Type B pancreatic cell (in vitro differentiated cells): ENCODE measurements around the gene LMX1A. TPM values are rescaled to one million over a fixed set of nuclear protein-coding genes. Genes with fewer than 3 reads are reported as not detected.

Experiments
- total RNA-seq: library from RNA; stranded (reverse); gene quantifications from 2 replicates; pipeline ENCODE4 v1.2.1, GENCODE V29; 2021; ENCODE audit warnings: low replicate concordance

Gene LMX1A
- total RNA-seq, 1 donor from 2014 or later, result 34.4 TPM

Other genes with a start within 250 kb of the LMX1A start
- gene RXRG, start 88.4 kb upstream of the LMX1A start, total RNA-seq, result 0.98 and 5.8 TPM in 2 replicates
- gene LRRC52, start 187.3 kb upstream of the LMX1A start, total RNA-seq, result not detected in 2 replicates